ENCODE measurements around the gene GJC3. TPM values are rescaled to one million over a fixed set of nuclear protein-coding genes. Genes with fewer than 3 reads are reported as not detected.

Gene GJC3
- total RNA-seq, 6 experiments from 2014 or later: not detected

GRCh38 chr7:99920149-99920548, 9.3 kb downstream of the GJC3 start:
- H3K9me3 Mint-ChIP-seq: peaks cover 9% of the 10 kb centered on the region
- H3K4me1 Mint-ChIP-seq (ENCODE audit: low read depth): peaks cover 42% of the 10 kb centered on the region
- H3K4me3 Mint-ChIP-seq: peak overlapping the region; percentile 99
- DNase-seq: no peak
- H3K27ac Mint-ChIP-seq: peak overlapping the region; percentile 98
- TF ChIP-seq CTCF (IDR thresholded peaks at IDR 0.05): no peak
- peaks cover 31% of the 10 kb centered on the region for H3K36me3 Mint-ChIP-seq (ENCODE audit: low read depth)
- peaks cover 2% of the 10 kb centered on the region for H3K27me3 Mint-ChIP-seq (ENCODE audit: insufficient read depth)

GRCh38 chr7:99919814-99920112, 9.7 kb downstream of the GJC3 start:
- H3K27ac Mint-ChIP-seq: peak overlapping the region; percentile 98

GRCh38 chr7:99918959-99919813, 10.2 kb downstream of the GJC3 start, which contains the start of gene TRIM4:
Gene TRIM4 (minus strand): TSS chr7:99919530. CDS start chr7:99919401, 129 bp downstream.
- peak; percentile 88 for DNase-seq
- peaks cover 49% of the 10 kb centered on the region for H3K4me1 Mint-ChIP-seq (ENCODE audit: low read depth)
- peaks cover 7% of the 10 kb centered on the region for H3K27me3 Mint-ChIP-seq (ENCODE audit: insufficient read depth)
- TF ChIP-seq CTCF (IDR thresholded peaks at IDR 0.05): peak; percentile 56; the same call in 1 of the 2 replicates
- peaks cover 9% of the 10 kb centered on the region for H3K9me3 Mint-ChIP-seq
- peak within 1 kb of the TSS; percentile 99 for H3K4me3 Mint-ChIP-seq
- peak within 1 kb of the TSS; percentile 98 for H3K27ac Mint-ChIP-seq
- H3K36me3 Mint-ChIP-seq (ENCODE audit: low read depth): peaks cover 36% of the 10 kb centered on the region

More at GRCh38 chr7:99919814-99920112, 9.7 kb downstream of the GJC3 start:
- H3K27me3 Mint-ChIP-seq (ENCODE audit: insufficient read depth): peaks cover 5% of the 10 kb centered on the region
- no peak for DNase-seq
- H3K36me3 Mint-ChIP-seq (ENCODE audit: low read depth): peaks cover 31% of the 10 kb centered on the region
- TF ChIP-seq CTCF (IDR thresholded peaks at IDR 0.05): no peak
- peaks cover 9% of the 10 kb centered on the region for H3K9me3 Mint-ChIP-seq
- peaks cover 44% of the 10 kb centered on the region for H3K4me1 Mint-ChIP-seq (ENCODE audit: low read depth)
- H3K4me3 Mint-ChIP-seq: peak overlapping the region; percentile 99

- peaks cover 5% of the 10 kb centered on the region; the same call in 1 of the 2 replicates for H3K27me3 Mint-ChIP-seq (ENCODE audit: insufficient read depth)
- H3K4me3 Mint-ChIP-seq: no peak overlapping the region
- H3K9me3 Mint-ChIP-seq: no peaks in the 10 kb centered on the region
- H3K27ac Mint-ChIP-seq: no peak overlapping the region
- no peak for DNase-seq
- TF ChIP-seq CTCF (IDR thresholded peaks at IDR 0.05): no peak
- H3K4me1 Mint-ChIP-seq (ENCODE audit: low read depth): peaks cover 18% of the 10 kb centered on the region
- H3K36me3 Mint-ChIP-seq (ENCODE audit: low read depth): peaks cover 35% of the 10 kb centered on the region
These were observed 18.4 kb downstream of the GJC3 start for GRCh38 chr7:99910976-99911375.

GRCh38 chr7:99901581-99901980, 27.8 kb downstream of the GJC3 start:
- DNase-seq: no peak
- no peak overlapping the region for H3K27ac Mint-ChIP-seq
- peaks cover 38% of the 10 kb centered on the region for H3K36me3 Mint-ChIP-seq (ENCODE audit: low read depth)
- H3K4me3 Mint-ChIP-seq: no peak overlapping the region
- no peak for TF ChIP-seq CTCF (IDR thresholded peaks at IDR 0.05)
- no peaks in the 10 kb centered on the region for H3K4me1 Mint-ChIP-seq (ENCODE audit: low read depth)
- no peaks in the 10 kb centered on the region for H3K9me3 Mint-ChIP-seq
- H3K27me3 Mint-ChIP-seq (ENCODE audit: insufficient read depth): no peaks in the 10 kb centered on the region; the same call in 1 of the 2 replicates

Measured in HFFc6 (cell line).